ENCODE data around the gene DLG2. TPM values are rescaled to one million over a fixed set of nuclear protein-coding genes. Genes with fewer than 3 reads are reported as not detected.
"Not testable (repeated sequence)": the region's sequence is repeated elsewhere in the genome, so short reads cannot be mapped to it uniquely, and the experiment has no call there.

Gene DLG2
- total RNA-seq, 1 donor from 2014 or later: 0.51 TPM

DNA sequence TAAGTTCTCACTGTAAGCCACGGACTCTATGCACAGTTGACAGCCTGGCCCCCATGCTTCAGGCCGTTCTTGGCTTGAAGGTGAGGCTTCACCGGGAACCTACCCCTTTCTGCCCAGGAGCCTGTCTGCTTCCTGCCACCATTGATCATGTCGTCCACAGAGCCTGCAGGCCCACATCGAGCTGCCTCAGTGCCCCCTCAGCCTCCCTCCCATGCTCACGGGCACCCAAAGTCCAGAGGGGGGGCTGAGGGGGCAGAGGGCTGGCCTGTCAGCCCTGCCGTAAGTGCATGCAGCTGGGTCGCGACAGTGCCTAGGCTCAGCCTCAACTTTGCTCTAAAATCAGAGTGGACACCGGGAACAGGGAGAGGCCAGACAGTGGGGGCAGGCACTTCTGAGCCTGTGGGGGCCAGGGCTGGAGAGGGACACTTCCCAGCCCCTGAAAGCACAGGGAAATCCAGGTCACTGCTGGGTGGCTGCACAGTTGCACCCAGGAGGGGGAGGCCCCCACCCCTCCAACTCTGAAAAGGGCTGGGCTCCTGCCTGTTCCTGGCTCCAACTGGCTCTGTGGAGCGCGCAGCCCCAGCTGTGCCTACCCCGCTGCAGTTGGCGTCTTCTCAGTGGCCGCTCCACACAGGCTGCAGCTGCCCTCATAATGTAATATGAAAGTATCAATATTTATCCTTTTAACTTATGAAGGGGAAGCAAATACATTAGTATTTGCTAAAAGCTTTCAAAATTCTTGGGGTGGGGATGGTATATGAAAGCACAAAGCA lies 598.6 kb downstream of the DLG2 start:
- DNase-seq (ENCODE audit: low read depth in 2 of 2): no peak

DNA sequence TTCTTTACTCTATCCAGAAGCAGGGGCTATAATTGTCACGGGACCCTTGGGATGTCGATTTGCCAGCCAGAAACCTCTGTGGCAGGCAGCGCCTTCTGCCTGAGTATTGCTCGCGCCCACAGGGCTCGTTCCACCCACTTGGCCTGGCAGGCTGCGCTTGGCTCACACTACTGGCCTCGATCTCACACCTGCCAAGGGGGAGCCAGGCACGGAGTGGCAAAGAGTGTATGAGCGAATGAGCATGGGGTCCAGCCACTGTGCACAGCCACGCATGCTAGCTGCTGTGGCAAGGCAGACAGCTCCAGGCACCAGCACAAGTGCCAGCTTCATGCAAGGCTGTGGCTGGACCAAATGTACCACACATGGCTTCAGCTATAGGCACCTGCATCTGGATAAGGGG lies 599.8 kb downstream of the DLG2 start:
- DNase-seq (ENCODE audit: low read depth in 2 of 2): no peak

DNA sequence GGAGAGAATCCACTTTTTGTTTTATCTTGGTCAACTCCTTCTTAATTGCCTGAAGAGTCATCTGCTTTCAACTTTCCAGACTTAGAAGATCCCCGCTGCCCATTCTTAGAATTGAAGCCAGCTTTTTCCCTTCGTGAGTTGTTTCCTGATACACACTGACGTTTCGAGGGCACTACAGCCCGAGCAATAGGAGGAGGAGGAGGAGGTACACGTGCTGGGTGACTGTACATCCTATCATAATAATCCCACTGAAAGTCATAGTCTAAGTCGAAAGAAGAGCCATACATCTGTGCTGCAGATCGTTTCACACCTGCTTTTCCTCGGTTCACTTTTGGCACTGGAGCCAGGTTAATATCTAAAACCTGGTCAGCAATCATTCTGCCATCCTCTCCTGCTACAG lies 606.1 kb downstream of the DLG2 start:
- DNase-seq (ENCODE audit: low read depth in 2 of 2): no peak

DNA sequence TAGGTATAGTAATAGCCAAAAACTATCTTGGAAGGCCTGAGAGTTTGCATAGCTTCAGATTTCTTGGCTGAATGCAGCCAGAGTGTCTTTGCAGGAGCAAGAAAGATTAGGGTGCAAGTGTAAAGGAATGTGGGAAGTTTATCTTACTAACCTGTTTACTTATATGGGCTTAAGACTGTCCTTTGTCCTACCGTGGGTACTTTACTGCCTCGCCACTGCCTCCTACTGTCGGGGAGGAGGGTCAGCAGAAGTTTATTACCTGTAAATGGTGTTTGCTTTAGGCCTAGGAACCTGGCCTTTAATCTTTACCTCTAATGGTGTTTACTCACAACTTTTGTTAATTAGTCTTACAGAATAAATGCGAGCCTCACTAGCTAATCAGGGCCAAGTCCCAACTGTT lies 633.8 kb downstream of the DLG2 start:
- DNase-seq (ENCODE audit: low read depth in 2 of 2): no peak

DNA sequence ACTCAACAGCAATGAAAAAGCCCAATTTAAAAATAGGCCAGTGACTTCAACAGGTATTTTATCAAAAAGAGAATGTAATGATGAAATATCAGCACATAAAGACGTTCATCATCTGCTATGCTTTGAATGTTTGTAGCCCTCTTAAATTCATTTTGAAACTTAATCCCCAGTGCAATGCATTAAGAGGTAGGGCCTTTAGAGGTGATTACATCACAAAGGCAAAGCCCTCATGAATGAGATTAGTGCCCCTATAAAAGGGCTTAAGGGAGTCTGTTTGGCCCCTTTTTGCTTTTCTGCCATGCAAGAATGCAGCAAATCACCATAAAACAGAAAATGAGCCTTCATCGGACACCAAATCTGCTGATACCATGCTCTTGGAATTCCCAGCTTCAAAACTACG lies 637.0 kb downstream of the DLG2 start:
- DNase-seq (ENCODE audit: low read depth in 2 of 2): no peak

- not testable (repeated sequence) for DNase-seq (ENCODE audit: low read depth in 2 of 2)
These were observed 639.4 kb downstream of the DLG2 start for GRCh38 chr11:84987686-84988187.

- DNase-seq (ENCODE audit: low read depth in 2 of 2): no peak
These were observed 645.8 kb downstream of the DLG2 start for GRCh38 chr11:84981301-84981700.

DNA sequence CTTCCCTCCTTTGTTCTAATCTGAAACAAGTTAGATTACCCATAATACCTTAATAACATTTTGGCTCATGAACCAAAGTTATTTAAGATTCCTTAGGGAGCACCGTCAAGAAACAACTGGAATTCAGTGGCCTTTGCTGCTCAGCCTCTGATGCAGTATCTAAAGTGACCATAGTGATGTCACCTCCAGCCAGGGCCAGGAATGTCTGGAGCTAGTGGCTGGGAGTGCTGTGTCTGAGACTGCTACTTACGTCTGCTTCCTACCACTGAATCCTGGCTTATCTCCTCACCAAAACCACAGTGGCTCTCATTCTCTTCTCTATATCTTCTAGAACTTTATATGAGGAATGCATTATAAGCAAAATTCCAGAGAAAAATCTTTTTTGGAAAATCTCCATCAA lies 658.0 kb downstream of the DLG2 start:
- no peak for DNase-seq (ENCODE audit: low read depth in 2 of 2)

- no peak for DNase-seq (ENCODE audit: low read depth in 2 of 2)
These were observed 661.7 kb downstream of the DLG2 start for GRCh38 chr11:84965484-84965883.

- no peak for DNase-seq (ENCODE audit: low read depth in 2 of 2)
These were observed 663.9 kb downstream of the DLG2 start for GRCh38 chr11:84963240-84963639.

DNA sequence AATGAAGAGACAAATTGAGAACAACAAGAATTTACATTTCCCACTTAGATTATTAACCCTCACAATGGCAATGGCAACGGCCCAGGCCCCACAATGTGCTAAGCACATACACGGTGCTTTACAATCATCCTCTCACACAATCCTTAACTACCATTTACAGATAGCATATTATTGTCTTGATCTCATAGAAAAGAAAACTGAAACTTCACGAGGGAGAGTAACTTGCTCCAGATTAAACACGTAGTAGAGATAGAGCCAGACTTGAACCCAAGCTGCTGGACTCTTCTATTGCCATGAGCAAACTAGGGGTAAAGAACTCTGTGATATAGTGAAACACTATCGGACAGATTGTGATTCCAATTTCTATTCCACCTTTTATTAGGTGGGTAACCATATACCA lies 665.1 kb downstream of the DLG2 start:
- no peak for DNase-seq (ENCODE audit: low read depth in 2 of 2)

- DNase-seq (ENCODE audit: low read depth in 2 of 2): no peak
These were observed 668.8 kb downstream of the DLG2 start for GRCh38 chr11:84958295-84958694.

GRCh38 chr11:84950569-84951270 lies 676.4 kb downstream of the DLG2 start:
- DNase-seq (ENCODE audit: low read depth in 2 of 2): no peak

DNA sequence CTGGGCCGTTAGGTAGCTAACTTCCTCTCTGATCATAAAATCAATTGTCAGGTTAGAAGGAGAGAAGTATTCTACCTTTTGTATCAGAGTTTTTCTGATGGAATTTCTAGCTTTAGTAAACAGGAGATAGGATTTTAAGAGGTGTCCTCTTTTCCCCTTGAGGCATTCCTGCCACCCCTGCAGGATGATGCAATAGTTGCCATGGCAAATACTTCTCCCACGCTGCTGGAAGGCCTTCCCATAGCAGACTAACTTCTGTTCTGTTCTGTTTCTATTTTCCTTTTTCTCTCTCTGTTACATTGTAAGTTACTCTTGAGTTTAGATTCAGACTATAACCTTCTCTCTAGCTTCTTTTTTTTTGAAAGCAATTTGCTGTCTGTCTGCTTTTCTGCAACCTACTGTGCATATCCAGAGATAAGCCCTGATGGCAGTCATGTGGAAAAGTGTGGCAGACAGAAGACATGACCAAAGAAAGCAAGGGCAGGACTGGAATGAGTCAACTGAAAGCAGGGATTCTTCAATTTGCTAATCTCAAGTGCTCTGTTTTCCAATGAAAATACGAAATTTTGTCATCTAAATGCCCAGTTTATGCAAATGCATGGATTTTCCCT lies 679.1 kb downstream of the DLG2 start:
- no peak for DNase-seq (ENCODE audit: low read depth in 2 of 2)

DNA sequence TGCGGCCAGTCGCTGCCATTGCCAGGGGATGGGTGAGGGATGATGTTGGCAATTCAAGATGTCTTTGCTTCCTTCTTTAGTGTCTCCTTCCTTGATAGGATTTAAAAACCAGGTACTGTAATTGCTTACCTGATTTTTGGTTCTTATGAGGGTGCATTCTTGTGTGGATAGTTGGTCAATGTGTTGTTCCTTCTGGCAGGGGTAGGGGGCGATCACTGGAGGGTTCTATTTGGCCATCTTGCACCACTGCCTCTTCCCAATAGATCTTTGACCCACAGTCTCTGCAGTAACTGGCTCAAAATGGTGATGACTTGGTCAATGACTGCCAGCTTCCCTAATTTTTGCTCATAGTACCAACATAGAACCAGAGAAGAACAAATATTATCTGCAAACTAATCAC lies 680.1 kb downstream of the DLG2 start:
- DNase-seq (ENCODE audit: low read depth in 2 of 2): no peak

DNA sequence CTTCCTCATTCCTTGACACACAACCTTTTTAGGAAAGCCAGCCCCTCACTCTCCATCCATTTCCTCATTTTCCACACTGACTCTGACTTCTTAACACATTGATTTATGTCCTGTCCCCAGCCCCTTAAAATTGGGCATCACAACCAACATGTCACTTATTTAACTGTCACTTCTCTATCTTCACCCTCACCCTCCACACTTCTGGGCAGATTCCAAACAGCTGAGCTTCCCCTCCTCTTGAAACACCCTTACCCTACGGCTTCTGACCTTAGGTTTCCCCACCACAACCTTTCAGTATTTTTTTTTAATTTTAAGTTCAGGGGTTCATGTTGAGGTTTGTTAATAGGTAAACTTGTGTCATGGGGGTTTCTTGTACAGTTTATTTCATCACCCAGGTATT lies 696.3 kb downstream of the DLG2 start:
- no peak for DNase-seq (ENCODE audit: low read depth in 2 of 2)

GRCh38 chr11:84929738-84930137 lies 697.4 kb downstream of the DLG2 start:
- no peak for DNase-seq (ENCODE audit: low read depth in 2 of 2)

- no peak for DNase-seq (ENCODE audit: low read depth in 2 of 2)
These were observed 702.9 kb downstream of the DLG2 start for GRCh38 chr11:84924154-84924692.

DNA sequence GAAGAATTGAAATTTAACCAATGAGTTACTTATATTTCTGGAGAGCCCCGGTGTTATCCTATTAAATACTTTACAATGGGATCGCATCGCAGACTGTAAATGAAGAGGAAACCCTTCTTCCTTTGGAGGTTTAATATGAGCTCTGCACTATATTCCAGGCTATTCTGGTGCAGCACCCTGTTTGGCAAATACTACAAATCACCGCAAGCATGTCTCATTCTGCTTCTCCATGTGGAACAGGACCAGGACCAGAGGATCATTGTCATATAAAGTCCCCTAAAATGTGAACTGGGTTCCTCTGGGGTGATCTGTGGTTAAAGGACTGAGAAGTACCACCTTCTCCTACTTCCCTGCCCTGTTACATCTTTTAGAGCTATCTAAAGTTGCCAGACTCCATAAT lies 703.7 kb downstream of the DLG2 start:
- DNase-seq (ENCODE audit: low read depth in 2 of 2): no peak

- no peak for DNase-seq (ENCODE audit: low read depth in 2 of 2)
These were observed 704.3 kb downstream of the DLG2 start for GRCh38 chr11:84922836-84923235.

DNA sequence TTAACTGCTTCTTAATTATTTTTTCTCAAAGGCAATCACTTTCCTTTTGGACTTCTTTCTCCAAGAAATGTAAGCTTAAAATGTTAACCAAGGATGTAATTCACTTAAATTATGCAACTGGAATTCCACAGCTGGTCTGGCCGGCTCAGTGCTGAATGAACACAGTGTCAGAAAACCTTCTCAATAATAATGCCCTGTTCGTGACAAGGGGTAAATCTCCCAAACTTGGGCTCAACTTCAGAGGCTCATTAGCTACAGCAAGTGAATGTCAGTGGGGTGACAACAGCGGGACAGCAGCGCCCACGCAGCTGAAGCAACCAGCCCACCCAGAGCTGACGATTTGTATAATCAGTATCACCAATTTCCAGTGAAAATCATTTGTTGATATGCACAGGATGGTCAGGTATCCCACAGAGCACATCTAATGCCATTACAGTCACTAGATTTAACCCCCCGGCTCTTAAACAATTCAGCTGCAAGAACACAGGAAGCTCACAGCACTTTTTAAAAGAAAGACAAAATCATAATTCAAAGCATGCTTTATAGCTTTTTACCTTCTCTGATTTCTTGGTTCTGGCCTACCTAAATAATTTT lies 704.8 kb downstream of the DLG2 start:
- no peak for DNase-seq (ENCODE audit: low read depth in 2 of 2)

DNA sequence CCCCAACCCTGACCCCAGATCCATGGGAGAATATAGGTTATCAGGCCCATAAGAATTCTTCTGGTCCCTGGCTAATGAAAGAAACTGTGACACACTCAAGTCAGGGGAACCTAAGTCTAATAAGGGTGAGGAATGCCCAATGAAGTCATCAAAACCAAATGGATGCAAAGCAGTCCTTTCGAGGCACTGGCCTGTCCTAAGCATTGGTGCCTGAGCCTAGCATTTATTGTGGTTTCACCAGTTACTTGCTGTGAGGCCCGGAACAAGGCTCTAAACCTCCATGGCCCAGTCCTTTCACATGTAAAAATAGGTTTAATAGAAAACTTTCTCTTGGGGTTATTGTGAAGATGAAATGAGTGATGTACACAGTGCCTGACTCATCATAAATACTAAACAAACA lies 712.6 kb downstream of the DLG2 start:
- no peak for DNase-seq (ENCODE audit: low read depth in 2 of 2)

All from dermis microvascular lymphatic vessel endothelial cell (primary cell).